SW480 (cell line): Measurements from ENCODE around the gene PDE6D.
"Not testable (repeated sequence)": the region's sequence is repeated elsewhere in the genome, so short reads cannot be mapped to it uniquely, and the experiment has no call there.

Experiments
- DNase-seq: peaks from one replicate; pipeline ENCODE4 v3.0.0-alpha.2; 2016; ENCODE audit warnings: low spot score

PDE6D gene

GRCh38 chr2:231769170-231770136, 11.6 kb downstream of the PDE6D start:
- DNase-seq = no peak

GRCh38 chr2:231765496-231765929, 15.6 kb downstream of the PDE6D start:
- no peak for DNase-seq

GRCh38 chr2:231764760-231765159, 16.3 kb downstream of the PDE6D start:
- DNase-seq = no peak

GRCh38 chr2:231764124-231764523, 17.0 kb downstream of the PDE6D start:
- no peak for DNase-seq

GRCh38 chr2:231761735-231762134, 19.3 kb downstream of the PDE6D start:
- DNase-seq = no peak

- DNase-seq = no peak
Measured at GRCh38 chr2:231752061-231752460, 29.0 kb downstream of the PDE6D start.

- DNase-seq = no peak
Measured at GRCh38 chr2:231751042-231751815, 29.9 kb downstream of the PDE6D start.

GRCh38 chr2:231749016-231749415, 32.1 kb downstream of the PDE6D start:
- DNase-seq = peak; percentile 25

DNA sequence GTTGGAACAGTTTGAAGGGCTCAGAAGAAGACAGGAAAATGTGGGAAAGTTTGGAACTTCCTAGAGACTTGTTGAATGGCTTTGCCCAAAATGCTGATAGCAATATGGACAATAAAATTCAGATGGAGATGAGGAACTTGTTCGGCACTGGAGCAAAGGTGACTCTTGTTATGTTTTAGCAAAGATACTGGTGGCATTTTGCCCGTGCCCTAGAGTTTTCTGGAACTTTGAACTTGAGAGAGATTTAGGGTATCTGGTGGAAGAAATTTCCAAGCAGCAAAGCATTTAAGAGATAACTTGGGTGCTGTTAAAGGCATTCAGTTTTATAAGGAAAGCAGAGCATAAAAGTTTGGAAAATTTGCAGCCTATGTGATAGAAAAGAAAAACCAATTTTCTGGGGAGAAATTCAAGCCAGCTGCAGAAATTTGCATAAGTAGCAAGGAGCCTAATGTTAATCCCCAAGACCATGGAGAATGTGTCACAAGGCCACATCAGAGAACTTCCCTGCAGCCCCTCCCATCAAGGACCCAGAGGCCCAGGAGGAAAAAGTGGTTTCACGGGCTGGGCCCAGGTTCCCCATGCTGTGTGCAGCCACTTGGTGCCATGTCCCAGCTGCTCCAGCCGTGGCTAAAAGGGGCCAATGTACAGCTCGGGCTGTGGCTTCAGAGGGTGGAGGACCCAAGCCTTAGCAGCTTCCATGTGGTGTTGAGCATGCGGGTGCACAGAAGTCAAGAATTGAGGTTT, 32.8 kb downstream of the PDE6D start:
- not testable (repeated sequence) for DNase-seq

GRCh38 chr2:231745303-231746038, 35.6 kb downstream of the PDE6D start:
- no peak for DNase-seq

DNA sequence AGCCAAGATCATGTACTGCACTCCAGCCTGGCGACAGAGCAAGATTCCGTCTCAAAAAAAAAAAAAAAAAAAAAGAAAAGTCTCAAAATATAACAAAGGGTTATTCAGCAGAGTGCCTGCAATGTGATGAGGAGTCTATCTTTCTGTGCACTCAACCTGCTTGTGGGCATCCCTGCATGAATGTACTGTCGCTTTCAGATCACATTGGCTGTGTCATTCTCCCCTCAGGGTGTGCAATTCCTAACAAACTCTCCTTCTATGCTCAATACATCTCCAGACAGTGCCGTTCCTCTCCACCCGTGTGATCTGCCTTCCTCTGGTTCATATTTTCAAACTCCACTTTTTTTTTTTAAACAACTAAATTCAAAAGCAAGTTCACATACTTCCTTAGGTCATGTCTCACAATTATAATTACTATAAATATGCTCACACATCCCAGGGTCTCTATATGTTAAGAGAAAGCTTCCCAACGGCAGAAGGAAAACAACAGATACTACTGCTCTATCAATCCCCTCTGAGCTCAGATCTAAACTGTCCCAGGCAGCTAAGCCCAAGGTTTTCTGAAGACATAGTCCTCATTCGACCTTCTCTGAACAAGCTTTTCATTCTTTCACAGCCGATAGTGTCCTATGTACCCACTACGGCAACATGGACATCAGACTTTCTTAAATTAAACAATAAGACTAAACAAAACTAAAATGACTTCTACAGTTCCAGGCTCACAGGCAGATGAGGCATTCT, 37.5 kb downstream of the PDE6D start:
- no peak for DNase-seq

- no peak for DNase-seq
Measured at GRCh38 chr2:231737761-231738160, 43.3 kb downstream of the PDE6D start.

GRCh38 chr2:231732604-231733003, 48.5 kb downstream of the PDE6D start:
- DNase-seq = no peak

DNA sequence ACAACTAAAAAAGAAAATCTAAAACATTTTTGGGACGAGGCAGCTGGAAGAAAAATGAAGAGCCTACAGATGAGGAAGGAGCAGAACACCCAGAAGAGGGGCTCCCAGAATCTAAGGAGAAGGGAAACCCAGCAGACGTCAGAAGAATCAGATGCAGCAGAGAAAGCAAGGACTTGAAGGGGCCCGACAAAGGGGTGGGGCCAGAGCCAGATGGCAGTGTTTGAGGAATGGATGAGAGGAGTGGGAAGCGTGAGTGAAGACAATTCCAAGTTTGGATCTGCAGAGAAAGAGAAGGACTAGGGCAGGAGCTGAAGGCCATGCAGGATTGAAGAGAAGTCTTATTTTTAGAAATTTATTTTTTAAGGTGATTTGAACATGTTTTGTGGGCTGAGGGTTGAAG, 53.5 kb downstream of the PDE6D start:
- no peak for DNase-seq

DNA sequence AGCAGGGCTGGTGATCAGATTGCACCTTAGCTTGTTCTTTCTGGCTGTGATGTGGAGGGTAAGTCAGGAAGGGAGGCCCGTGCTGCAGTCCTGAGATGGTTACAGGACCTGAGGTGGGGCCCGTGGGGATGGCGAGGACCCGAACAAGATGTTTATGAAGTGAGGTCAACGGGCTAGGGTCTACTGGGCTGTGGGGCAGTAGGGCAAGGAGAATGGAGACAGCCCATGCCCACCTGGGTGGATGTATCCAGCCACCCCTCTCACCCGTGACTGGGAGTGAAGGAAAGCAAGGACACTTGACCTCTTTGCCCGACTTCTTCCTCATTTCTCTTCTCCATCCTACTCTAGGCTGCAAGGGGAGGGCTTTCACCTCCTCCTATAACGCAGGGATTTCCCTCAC, 54.8 kb downstream of the PDE6D start:
- DNase-seq = no peak

- no peak for DNase-seq
Measured at GRCh38 chr2:231725476-231725875, 55.6 kb downstream of the PDE6D start.

DNA sequence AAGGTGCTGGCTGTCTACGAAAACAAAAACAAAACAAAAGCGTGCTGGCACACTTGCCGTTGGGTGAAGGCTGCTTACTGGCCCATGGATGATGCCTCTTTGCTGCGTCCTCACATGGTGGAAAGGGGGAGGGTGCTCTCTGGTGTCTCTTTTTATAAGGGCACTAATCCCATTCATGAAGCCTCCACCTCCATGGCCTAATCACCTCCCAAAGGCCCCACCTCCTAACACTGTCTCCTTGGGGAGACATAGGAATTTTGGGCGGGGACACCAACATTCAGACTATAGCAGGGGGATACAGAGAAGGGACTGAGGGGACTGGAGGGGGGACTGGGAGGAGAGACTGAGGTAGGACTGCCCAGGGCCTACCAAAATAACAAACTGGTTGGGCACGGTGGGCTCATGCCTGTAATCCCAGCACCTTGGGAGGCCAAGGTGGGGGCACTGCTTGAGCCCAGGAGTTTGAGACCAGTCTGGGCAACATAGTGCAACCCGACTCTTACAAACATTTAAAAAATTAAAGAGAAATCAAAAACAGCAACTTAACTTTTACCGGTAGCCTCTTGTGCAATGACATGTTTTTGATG, 58.3 kb downstream of the PDE6D start:
- no peak for DNase-seq

DNA sequence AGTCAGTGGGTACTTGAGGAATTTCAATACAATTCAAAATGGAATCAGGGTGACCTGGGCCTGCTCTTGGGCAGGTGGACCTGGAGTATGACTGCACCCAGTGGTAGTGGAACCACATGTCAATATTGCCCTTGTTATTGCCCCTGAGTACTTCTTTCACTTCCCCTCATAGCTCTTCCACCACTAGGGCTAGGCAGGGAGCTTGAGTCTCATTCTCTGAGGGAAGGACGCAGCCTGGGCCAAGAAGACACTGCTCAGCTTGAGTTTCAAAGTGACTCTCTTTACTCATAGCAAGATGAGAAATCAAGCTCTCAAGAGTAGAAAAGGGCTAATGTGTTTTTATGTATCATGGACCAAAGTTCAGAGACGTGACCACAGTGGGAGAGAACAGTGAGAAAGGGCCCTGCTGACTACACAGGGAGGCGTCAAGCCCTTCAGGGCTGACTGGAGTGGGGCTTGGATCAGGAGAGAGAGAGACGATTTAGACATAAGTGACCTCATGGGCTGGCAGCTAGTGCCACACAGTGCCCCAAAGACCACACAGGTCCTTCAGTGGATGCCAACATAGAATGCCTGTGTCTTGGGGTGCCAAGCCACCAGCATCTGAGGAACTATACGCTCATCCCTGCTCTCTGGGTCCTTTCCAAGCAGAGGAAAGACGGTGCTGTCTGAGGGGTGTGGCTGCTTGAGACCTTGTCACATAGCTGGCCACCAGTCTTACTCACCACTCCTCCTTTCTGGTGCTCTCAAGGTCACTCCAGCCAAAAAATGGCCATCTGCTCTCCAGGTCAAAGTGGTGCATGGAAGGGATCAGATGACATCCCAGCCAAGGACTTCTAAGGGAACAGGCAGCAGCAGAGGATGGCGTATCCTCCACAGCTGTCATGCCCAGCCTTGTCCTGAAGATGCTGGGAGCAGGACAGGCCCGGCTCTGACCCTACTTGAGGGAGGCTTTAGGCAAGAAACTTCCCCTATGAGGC, 59.8 kb downstream of the PDE6D start:
- no peak for DNase-seq

DNA sequence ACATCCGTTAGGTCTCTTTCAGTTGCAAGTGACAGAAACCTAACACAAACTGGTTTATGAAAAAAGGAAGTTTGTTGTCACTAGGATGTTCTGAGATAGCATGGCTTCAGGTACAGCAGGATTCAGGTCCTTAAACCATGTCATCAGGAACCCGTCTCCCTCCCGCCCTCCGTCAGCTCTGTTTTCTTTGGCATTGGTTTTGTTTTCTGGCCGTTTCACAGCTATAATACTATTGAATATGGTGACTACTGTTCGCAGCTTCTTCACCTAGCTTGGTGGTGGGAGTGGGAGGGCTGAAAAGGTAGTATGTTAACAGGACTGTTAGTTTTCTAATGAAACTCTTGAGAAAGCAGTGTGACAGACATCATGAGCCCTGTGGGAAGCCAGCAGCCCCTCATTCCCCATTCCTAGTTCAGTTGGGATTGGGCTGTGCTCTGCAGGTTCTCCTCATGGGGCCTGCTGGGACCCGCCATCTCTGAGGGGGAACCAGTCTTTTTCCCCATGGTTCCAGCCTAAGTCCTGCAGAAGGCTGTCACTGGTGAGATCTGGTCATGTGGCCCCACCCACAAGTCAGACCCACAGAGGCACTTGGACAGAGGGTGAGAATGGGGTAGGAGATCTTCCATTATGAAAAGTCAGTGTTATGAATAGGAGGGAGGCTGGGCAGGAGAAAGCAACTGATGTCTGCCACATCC, 60.6 kb downstream of the PDE6D start:
- DNase-seq = no peak
